HepG2 (cell line): Measurements from ENCODE around the gene ALDH3B2. TPM values are rescaled to one million over a fixed set of nuclear protein-coding genes. Genes with fewer than 3 reads are reported as not detected.

ENCODE experiments used
- ADNP ChIP-seq: sonication (generic); formaldehyde crosslinking; IDR thresholded peaks from 2 replicates; pipeline ENCODE4 v1.4.0; 2020; ENCODE audit warnings: missing genetic modification reagents
- BRD4 ChIP-seq: sonication (generic); formaldehyde crosslinking; IDR thresholded peaks from 2 replicates; pipeline ENCODE4 v1.4.0; 2020; ENCODE audit warnings: missing genetic modification reagents
- CERS6 ChIP-seq: sonication (generic); formaldehyde crosslinking; IDR thresholded peaks from 2 replicates; pipeline ENCODE4 v1.5.0; 2020; ENCODE audit warnings: missing genetic modification reagents
- DBP ChIP-seq: sonication (generic); formaldehyde crosslinking; IDR thresholded peaks from 2 replicates; pipeline ENCODE4 v1.4.0; 2020; ENCODE audit warnings: missing genetic modification reagents; ENCODE audit errors: not compliant biosample characterization
- GTF2F1 ChIP-seq: fragments of 150-350 bp; IDR thresholded peaks from 2 replicates; pipeline ENCODE4 v1.6.1; 2014; ENCODE audit warnings: low read length
- HOXA5 ChIP-seq: sonication (generic); formaldehyde crosslinking; IDR thresholded peaks from 2 replicates; pipeline ENCODE4 v1.4.0; 2020; ENCODE audit warnings: missing genetic modification reagents
- KDM5B ChIP-seq: sonication (generic); formaldehyde crosslinking; IDR thresholded peaks from 2 replicates; pipeline ENCODE4 v1.4.0; 2020; ENCODE audit warnings: missing genetic modification reagents, mild to moderate bottlenecking, borderline replicate concordance
- KLF15 ChIP-seq: sonication (generic); formaldehyde crosslinking; IDR thresholded peaks from 2 replicates; pipeline ENCODE4 v1.8.1; 2023; ENCODE audit warnings: borderline replicate concordance, mild to moderate bottlenecking, inconsistent platforms, missing genetic modification reagents, mixed read lengths
- NCOA1 ChIP-seq: sonication (generic); formaldehyde crosslinking; IDR thresholded peaks from 2 replicates; pipeline ENCODE4 v1.9.0; 2021; ENCODE audit warnings: missing genetic modification reagents
- PITX1 ChIP-seq: sonication (generic); formaldehyde crosslinking; IDR thresholded peaks from 2 replicates; pipeline ENCODE4 v1.5.1; 2020; ENCODE audit warnings: mild to moderate bottlenecking, missing genetic modification reagents
- PLSCR1 ChIP-seq: sonication (generic); formaldehyde crosslinking; IDR thresholded peaks from 2 replicates; pipeline ENCODE4 v1.5.0; 2020; ENCODE audit warnings: missing genetic modification reagents, mild to moderate bottlenecking, borderline replicate concordance
- RERE ChIP-seq: IDR thresholded peaks from 2 replicates; pipeline ENCODE4 v1.6.1; 2016; ENCODE audit warnings: low read depth, missing genetic modification reagents, missing compliant biosample characterization
- SNAPC2 ChIP-seq: sonication (generic); formaldehyde crosslinking; IDR thresholded peaks from 2 replicates; pipeline ENCODE4 v1.8.1; 2022; ENCODE audit warnings: mild to moderate bottlenecking, missing genetic modification reagents
- ZBTB33 ChIP-seq: sonication (generic); formaldehyde crosslinking; IDR thresholded peaks from 2 replicates; pipeline ENCODE4 v1.4.0; 2020; ENCODE audit warnings: missing genetic modification reagents
- ZNF350 ChIP-seq: sonication (generic); formaldehyde crosslinking; IDR thresholded peaks from 2 replicates; pipeline ENCODE4 v1.4.0; 2020; ENCODE audit warnings: mild to moderate bottlenecking, low read depth, missing genetic modification reagents, borderline replicate concordance
- ZNF362 ChIP-seq: sonication (generic); formaldehyde crosslinking; IDR thresholded peaks from 2 replicates; pipeline ENCODE4 v1.4.0; 2020; ENCODE audit warnings: missing genetic modification reagents, mild to moderate bottlenecking, borderline replicate concordance
- ZNF550 ChIP-seq: sonication (generic); formaldehyde crosslinking; IDR thresholded peaks from 2 replicates; pipeline ENCODE4 v1.4.0; 2020; ENCODE audit warnings: mild to moderate bottlenecking, missing genetic modification reagents, borderline replicate concordance
- ZNF556 ChIP-seq: sonication (generic); formaldehyde crosslinking; IDR thresholded peaks from 2 replicates; pipeline ENCODE4 v1.4.0; 2020; ENCODE audit warnings: mild to moderate bottlenecking, missing genetic modification reagents, borderline replicate concordance
- polyA plus RNA-seq, 8 experiments: library from polyadenylated mRNA; depleted of rRNA in 3 of 8; stranded (reverse) in 7 of 8; unstranded in 1 of 8; fragments of >200 nt; fragmentation: Illumina TruSeq in 4 of 8; extraction: Trizol in 4 of 8; gene quantifications; 2 replicates each; pipeline versions ENCODE4 v1.2.1 to v1.2.3, GENCODE V29; 2011 to 2016; ENCODE audit warnings: low read depth in 4 of 8, missing spikeins in 1 of 8, mixed read lengths in 1 of 8; ENCODE audit not compliant: insufficient read depth in 1 of 8
- total RNA-seq, 5 experiments: library from RNA; depleted of rRNA; stranded (reverse); fragments of >200 nt; fragmentation: Illumina TruSeq; extraction: Trizol; gene quantifications; 2 replicates each; pipeline ENCODE4 v1.2.3, GENCODE V29; 2016; ENCODE audit warnings: low read depth in 1 of 5

Gene ALDH3B2
- total and polyA plus RNA-seq, 2 of the 13 experiments (the other 11 are each of a cell fraction or from before 2014, with no cell fraction given): not detected

- TF ChIP-seq SNAPC2 (CRISPR knock-in tag) (no peak), KDM5B (peak; percentile 37; the same call in 1 of the 2 replicates), ZBTB33 (CRISPR knock-in tag) (0 out of 2 replicates have a peak, but pooled peaks have one; percentile 43), DBP (no peak), ZNF350 (CRISPR knock-in tag) (no peak), PITX1 (no peak), PLSCR1 (CRISPR knock-in tag) (no peak), ADNP (CRISPR knock-in tag) (no peak), NCOA1 (no peak), ZNF550 (no peak), ZNF556 (CRISPR knock-in tag) (no peak), GTF2F1 (no peak), HOXA5 (CRISPR knock-in tag) (no peak), BRD4 (CRISPR knock-in tag) (no peak), CERS6 (CRISPR knock-in tag) (no peak), KLF15 (CRISPR knock-in tag) (no peak), RERE (CRISPR knock-in tag) (no peak), ZNF362 (CRISPR knock-in tag) (no peak)
Measured at GRCh38 chr11:67648140-67648795, 26.2 kb downstream of the ALDH3B2 start (continued).
